ENCODE results near the gene PARP11. TPM values are rescaled to one million over a fixed set of nuclear protein-coding genes. Genes with fewer than 3 reads are reported as not detected.

Gene PARP11
- total RNA-seq, 1 donor from 2014 or later = 5.0 TPM

DNA sequence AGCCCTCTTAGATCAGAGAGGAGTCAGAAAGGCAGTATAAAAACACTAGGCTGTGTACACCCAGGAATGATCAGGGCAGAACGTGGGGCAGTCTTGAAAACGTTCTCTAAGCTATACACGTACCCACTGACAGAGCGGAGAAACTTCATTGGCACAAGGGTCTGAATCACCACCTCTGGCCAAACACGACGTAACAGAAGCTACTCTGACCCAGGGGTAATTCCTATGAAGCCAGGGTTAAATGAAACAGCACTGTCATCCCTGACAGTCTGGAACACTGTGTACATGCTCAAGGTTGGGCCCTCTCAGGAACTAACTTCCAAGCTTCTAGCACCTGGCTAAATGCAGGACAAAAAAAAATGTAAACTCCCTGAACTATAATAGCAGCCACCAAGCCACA lies 38.4 kb downstream of the PARP11 start:
- intact Hi-C loops (cut with micrococcal nuclease) = no loop called here
- DNase-seq = no peak
- peak; percentile 78 for ATAC-seq

- ATAC-seq = peak; percentile 13
- intact Hi-C loops (cut with micrococcal nuclease) = no loop called here
- DNase-seq = no peak
Observed at GRCh38 chr12:3833670-3834310, 39.4 kb downstream of the PARP11 start.

DNA sequence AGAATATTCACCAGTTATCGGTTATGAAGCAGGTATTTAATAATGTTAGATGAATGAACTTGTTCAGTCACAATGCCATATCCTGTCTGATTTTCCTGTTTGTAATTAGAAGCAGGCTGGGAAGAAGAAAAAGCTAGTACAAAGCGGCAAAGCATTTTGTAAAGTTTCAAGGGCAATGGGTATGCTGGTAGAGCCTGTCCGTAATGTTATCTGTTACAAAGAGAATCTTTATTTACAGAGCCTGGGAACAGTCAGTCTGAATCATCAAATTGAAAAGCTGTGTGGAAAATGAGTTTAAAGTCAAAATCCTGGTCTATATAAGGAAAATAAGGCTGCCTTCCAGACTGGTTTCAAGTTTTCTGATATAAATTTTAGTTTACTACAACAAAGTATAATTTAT lies 40.5 kb downstream of the PARP11 start:
- ATAC-seq (no peak), DNase-seq (no peak)
- intact Hi-C loops (cut with micrococcal nuclease) = no loop called here

DNA sequence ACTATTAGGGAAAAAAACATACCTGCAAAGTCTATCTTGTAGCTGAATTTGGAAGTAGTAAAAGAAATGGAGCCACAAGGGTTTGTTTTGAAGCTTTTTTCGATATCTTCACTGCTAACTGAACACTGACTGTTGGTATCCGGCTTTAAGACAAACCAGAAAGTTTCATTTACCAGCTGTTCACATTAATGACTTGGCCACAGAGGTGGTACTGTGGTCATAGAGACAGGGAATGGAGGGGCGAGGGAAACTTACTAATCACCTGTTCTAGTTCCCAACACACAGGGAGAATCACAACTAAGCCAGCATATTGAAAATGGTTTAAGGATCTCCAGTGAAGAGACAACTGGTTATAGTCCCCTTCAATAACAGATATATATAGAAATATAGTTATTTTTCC lies 44.3 kb downstream of the PARP11 start:
- DNase-seq (no peak), ATAC-seq (no peak)
- intact Hi-C loops (cut with micrococcal nuclease) = no loop called here

- no peak for DNase-seq
- intact Hi-C loops (cut with micrococcal nuclease) = no loop called here
- no peak for ATAC-seq
Observed at GRCh38 chr12:3827301-3828000, 45.7 kb downstream of the PARP11 start.

GRCh38 chr12:3821441-3821840 lies 51.8 kb downstream of the PARP11 start:
- no peak for ATAC-seq
- no peak for DNase-seq
- intact Hi-C loops (cut with micrococcal nuclease) = no loop called here

DNA sequence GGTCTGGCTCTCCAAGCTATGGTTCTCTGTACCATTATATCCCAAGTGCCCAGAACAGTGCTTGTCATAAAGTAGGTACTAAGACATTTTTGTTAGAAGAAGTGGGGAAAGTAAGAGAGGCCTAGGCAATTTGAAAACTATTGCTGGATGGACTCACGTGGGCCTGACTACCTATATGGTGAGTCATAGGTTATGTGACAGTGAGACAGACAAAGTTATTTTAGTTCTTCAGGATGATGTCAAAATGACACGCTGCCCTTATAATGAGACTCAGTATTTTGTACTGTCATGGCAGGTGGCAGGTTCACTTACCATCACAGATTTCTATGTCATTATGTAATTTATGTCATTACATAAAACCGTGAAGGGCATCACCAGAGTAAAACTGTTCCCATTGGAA lies 53.1 kb downstream of the PARP11 start:
- intact Hi-C loops (cut with micrococcal nuclease) = no loop called here
- DNase-seq (no peak), ATAC-seq (peak; percentile 30)

DNA sequence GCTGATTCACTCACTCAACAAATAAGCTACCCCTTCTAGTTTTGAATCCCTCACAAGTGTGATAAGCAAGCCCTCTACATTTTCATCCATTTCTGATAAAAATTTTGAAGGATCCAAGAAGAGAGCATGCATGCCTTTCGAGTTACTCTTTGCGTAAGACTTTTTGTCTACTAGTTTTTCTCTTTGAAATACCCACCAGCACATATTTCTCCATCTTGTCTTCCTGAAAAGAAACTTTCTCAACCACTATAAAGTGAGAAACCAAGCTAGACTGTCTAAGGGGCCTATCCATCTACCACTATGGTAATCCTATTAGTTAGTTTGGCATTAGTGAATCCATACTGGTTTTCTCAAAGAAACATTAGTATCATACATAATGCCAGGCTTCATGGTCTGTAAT lies 56.9 kb downstream of the PARP11 start:
- DNase-seq (no peak), ATAC-seq (no peak)
- intact Hi-C loops (cut with micrococcal nuclease) = no loop called here

- intact Hi-C loops (cut with micrococcal nuclease) = no loop called here
- no peak for ATAC-seq
- no peak for DNase-seq
Observed at GRCh38 chr12:3815094-3815766, 58.0 kb downstream of the PARP11 start.

- no peak for ATAC-seq
- intact Hi-C loops (cut with micrococcal nuclease) = no loop called here
- no peak for DNase-seq
Observed at GRCh38 chr12:3810540-3810939, 62.7 kb downstream of the PARP11 start.

DNA sequence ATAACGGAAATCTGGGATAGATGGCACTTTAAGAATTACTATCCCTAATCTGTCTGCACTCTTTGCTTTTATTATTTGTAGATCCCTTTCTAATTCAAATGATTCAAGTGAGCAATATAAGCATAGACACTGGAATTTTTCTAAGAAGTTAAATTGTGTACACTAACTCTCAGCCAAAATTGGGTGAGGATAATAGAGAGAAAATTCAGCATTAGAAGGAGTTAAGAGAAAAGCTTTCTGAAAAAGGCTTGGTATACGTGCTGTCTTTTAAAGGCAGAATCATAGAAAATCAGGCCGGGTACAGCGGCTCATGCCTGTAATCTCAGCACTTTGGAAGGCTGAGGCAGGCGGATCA lies 63.2 kb downstream of the PARP11 start:
- intact Hi-C loops (cut with micrococcal nuclease) = no loop called here
- ATAC-seq (no peak), DNase-seq (no peak)

DNA sequence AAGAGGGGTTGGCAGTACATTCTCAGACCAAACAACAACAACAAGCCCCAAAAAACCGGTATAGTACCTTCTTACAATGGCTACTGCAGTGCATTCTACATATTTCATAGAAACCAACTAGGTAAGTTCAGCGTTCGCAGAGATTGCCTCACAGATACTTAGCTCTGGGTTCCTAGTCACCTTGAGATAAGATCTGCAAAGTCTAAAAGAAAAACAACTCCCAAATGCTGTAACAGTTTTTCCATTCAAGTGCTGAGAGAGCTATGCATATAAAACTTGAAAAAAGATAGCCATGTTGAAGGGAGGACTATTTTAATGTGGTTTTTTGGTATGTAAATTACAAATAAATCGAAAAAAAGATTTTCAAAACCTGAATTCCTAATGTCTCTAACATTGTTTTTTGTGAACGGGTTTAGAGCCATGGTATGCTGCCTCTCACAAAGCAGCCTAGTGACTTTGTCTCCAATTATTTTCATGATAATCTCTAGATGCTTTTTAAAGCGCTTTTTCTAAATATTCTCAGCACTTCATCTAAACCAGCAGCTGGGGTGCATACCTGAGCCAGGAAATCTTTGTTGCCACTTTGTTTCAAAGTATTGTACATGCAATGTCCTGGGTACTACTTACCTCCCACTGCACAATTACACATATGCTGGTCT lies 63.7 kb downstream of the PARP11 start:
- ATAC-seq (no peak), DNase-seq (no peak)
- intact Hi-C loops (cut with micrococcal nuclease) = loop anchor here (10.0 kb wide), 1 partner anchor 505 kb away; no protein-coding TSS in a partner anchor

DNA sequence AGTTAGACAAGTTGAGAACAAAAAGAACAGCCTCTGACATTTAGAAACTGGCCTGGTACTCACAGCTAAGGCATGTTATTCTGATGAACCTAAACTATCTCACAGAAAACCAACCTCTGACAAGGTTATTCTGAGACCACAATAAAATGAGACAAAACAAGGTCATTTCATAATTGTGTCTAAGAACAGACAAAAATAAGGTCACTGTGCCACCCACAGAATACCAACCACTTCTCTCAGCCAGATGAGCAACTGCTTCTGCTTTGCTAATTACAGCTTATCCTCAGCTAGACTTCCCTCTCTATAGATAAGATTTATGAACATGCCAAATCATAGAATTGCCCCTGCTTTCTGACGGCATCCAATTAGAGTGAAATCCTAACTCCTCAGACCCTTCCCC lies 68.1 kb downstream of the PARP11 start:
- ATAC-seq = no peak
- intact Hi-C loops (cut with micrococcal nuclease) = loop anchor here (10.0 kb wide), 1 partner anchor 500 kb away; no protein-coding TSS in a partner anchor
- DNase-seq = no peak

DNA sequence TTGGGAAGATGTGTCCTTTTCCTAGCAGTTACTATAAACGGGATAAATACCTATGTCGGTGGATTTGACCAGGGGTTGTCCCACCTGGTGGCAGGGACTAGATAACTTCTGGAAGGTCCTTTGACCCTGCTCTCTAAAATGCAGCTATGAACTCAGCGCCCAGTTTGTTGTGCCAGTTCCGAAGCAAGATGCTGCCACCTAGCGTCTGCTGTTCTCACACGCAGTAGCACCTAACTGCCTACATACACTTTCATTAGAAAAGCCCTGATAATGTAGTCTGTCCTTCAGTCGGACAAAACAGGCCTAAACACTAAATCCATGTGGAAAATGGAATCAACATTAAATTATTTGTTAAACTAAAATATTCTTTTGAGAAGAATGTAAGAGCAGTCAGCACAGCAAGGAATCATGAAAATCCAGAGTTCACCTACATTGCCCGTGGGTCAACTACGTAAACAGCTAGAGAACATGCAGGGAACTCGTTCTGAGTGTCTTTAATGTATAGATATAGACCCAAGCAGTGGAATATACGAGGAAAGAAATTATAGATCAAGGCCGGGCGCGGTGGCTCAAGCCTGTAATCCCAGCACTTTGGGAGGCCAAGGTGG lies 69.2 kb downstream of the PARP11 start:
- intact Hi-C loops (cut with micrococcal nuclease) = loop anchor here (10.0 kb wide), 1 partner anchor 499 kb away; no protein-coding TSS in a partner anchor
- peak; percentile 79 for DNase-seq
- ATAC-seq = peak; percentile 86

- no peak for DNase-seq
- intact Hi-C loops (cut with micrococcal nuclease) = loop anchor here (10.0 kb wide), 1 partner anchor 498 kb away; no protein-coding TSS in a partner anchor
- no peak for ATAC-seq
Observed at GRCh38 chr12:3802721-3803120, 70.5 kb downstream of the PARP11 start.

- ATAC-seq (no peak), DNase-seq (no peak)
- intact Hi-C loops (cut with micrococcal nuclease) = no loop called here
Observed at GRCh38 chr12:3797531-3798048, 75.6 kb downstream of the PARP11 start.

DNA sequence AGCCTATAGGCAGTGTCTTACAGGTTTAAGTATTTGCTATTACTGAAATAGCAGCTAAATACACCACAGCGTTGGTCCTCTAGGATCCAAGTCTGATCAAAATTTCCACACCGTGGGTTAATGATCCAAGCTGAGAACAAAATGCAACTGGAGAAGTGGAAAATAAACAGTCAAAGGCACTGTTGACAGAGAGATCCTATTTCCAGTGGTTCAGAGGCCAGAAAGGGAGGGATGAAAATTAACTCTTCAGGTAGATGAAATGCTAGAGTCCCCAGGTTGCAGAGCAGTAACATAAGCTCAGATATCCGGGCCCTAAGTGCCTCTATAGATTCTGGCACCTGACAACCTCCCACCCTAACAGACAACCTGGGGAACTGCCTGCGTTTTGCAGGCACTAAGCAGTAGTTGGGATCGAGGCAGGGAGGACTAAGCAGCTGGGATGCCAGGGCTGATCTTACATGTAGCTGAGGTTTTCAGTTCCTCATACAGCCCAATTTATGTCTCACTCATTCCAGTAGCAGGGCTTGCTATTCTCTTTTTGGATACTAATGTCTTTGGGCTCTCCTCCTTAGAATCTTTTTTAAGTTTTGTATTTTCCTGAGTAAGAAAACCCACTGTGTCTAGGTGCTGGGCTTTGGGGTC lies 77.6 kb downstream of the PARP11 start:
- ATAC-seq (no peak), DNase-seq (no peak)
- intact Hi-C loops (cut with micrococcal nuclease) = no loop called here

DNA sequence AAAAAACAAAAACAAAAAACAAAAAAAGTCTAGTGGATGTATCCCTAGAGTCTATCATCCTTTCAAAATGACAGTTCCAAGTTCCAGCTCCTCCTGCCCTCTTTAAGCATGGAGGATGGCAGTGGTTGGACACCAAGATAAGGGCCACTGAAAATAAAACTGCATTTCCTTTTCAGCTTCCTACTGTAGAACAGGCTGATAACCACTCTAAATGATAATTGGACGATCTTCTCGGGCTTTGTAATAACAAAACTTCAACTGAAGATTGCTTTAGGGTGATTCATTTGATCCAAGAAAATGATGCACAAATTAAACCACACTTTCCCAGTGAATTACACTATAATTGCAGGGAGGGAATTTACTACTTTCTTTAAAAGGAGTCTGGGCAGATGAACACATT lies 78.1 kb downstream of the PARP11 start:
- intact Hi-C loops (cut with micrococcal nuclease) = no loop called here
- ATAC-seq = no peak

More for the DNA sequence above, 78.1 kb downstream of the PARP11 start:
- no peak for DNase-seq

Measured in left ventricle myocardium superior (tissue), 1 donor.